ENCODE measurements around the gene SPRR5.

The SPRR5 gene

GRCh38 chr1:152946651-152947256 is at the start of gene SPRR5:
TSS of gene SPRR5 (plus strand) at chr1:152947206. CDS start at chr1:152948555, 1,349 bp downstream.
- DNase-seq, result no peak

GRCh38 chr1:152899027-152899426 is 48.0 kb upstream of the SPRR5 start:
- no peak for DNase-seq

GRCh38 chr1:152899883-152900282 is 47.1 kb upstream of the SPRR5 start:
- DNase-seq, result no peak

- DNase-seq, result no peak
Observed at GRCh38 chr1:152901631-152902030, 45.4 kb upstream of the SPRR5 start.

GRCh38 chr1:152902636-152903035 is 44.4 kb upstream of the SPRR5 start:
- no peak for DNase-seq

GRCh38 chr1:152904688-152905440 is 42.1 kb upstream of the SPRR5 start:
- DNase-seq, result no peak

- DNase-seq, result no peak
Observed at GRCh38 chr1:152906023-152906565, 40.9 kb upstream of the SPRR5 start.

- no peak for DNase-seq
Observed at GRCh38 chr1:152907686-152908601, 39.1 kb upstream of the SPRR5 start, which contains the start of gene IVL. TSS of gene IVL (plus strand) at chr1:152908546. CDS start at chr1:152909798, 1,252 bp downstream.

GRCh38 chr1:152909206-152909605 is 37.8 kb upstream of the SPRR5 start:
- no peak for DNase-seq

GRCh38 chr1:152912471-152912870 is 34.5 kb upstream of the SPRR5 start:
- DNase-seq, result no peak

- no peak for DNase-seq
Observed at GRCh38 chr1:152912900-152913299, 34.1 kb upstream of the SPRR5 start.

GRCh38 chr1:152917794-152918193 is 29.2 kb upstream of the SPRR5 start:
- no peak for DNase-seq

GRCh38 chr1:152919071-152919470 is 27.9 kb upstream of the SPRR5 start:
- DNase-seq, result no peak

GRCh38 chr1:152924191-152924590 is 22.8 kb upstream of the SPRR5 start:
- DNase-seq, result peak; percentile 9

GRCh38 chr1:152926091-152926490 is 20.9 kb upstream of the SPRR5 start:
- DNase-seq, result no peak

- no peak for DNase-seq
Observed at GRCh38 chr1:152928671-152929070, 18.3 kb upstream of the SPRR5 start.

- no peak for DNase-seq
Observed at GRCh38 chr1:152932170-152932811, 14.7 kb upstream of the SPRR5 start.

GRCh38 chr1:152933196-152933595 is 13.8 kb upstream of the SPRR5 start:
- no peak for DNase-seq

- no peak for DNase-seq
Observed at GRCh38 chr1:152940614-152941013, 6.4 kb upstream of the SPRR5 start.

- no peak for DNase-seq
Observed at GRCh38 chr1:152941037-152941711, 5.8 kb upstream of the SPRR5 start.

GRCh38 chr1:152942161-152942560 is 4.8 kb upstream of the SPRR5 start:
- DNase-seq, result no peak

- no peak for DNase-seq
Observed at GRCh38 chr1:152946248-152946647, 758 bp upstream of the SPRR5 start.

Data from NCI-H1105 treated with DMSO at 0.1 percent for 48 hours (cell line).